Fibroblast of skin of scalp (primary cell): ENCODE results near the gene ZNF682.
"Not testable (repeated sequence)": the region's sequence is repeated elsewhere in the genome, so short reads cannot be mapped to it uniquely, and the experiment has no call there.

ENCODE experiments used
- DNase-seq: peaks from one replicate; pipeline ENCODE4 v3.0.0-alpha.2; 2013

ZNF682 gene

DNA sequence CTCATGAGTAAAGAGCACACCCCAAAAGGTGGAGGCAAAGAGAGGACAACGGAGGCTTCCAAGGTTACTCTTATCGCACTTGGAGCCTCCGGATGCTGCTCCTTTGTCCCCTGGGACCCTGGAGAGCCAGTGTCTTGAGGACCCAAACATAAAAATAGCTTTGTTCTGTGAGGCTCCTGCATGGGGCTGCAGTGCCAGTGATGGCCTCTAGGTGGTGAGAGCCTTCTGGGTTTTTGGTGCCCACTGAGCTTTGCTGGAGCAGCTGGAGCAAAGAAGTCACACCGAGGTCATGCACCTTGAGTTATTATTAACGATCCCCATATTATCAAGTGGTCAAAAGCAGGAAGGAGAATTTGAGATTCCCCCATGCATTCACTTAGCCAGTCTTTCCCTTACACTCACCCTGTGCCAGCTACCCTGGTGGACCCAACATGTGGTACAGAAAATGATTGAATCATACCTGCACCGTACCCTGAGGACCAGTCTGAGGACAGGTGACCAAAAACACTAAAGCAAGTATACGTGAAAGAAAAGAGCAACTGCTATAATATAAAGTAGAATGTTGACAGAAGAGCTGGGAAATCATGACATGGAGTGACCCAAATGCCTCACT lies 41.5 kb downstream of the ZNF682 start:
- DNase-seq, result no peak

DNA sequence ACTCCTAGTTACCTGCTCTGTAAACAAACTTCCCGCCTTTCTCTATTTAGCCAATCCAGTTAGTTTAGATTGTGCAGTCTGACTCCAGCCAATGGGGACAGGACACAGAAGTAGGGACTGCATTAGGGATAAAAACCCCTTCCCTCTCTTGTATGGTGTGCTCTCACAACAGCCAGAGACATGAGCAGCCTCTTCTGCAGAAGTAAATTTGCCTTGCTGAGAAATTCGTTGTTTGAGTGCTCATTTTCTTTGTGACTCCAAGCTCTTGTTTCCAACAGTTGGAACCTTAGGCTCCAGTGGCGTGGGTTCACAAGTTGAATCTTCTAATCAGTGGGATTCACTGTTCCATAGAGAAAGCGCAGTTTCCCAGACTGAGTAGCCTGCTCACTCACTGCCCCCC lies 72.4 kb downstream of the ZNF682 start:
- DNase-seq, result no peak

DNA sequence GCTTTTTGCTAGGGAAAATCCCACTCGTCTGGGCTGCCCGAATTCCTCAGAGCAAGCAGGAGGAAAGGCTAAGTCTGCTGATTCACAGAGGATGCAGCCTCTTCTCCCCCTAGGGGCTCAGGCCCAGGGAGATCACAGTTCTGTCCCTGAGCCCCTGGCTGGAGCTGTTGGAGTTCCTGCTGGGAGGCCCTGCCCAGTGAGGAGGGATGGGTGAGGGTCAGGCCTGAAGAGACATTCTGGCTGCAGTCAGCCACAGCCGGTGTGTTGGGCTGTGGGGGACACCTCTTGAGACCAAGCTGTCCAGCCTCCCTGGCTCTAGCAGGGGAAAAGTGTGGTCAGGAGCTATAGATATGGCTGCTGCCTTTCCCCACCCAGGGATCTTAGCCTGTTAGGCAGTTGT lies 73.2 kb downstream of the ZNF682 start:
- DNase-seq, result not testable (repeated sequence)

DNA sequence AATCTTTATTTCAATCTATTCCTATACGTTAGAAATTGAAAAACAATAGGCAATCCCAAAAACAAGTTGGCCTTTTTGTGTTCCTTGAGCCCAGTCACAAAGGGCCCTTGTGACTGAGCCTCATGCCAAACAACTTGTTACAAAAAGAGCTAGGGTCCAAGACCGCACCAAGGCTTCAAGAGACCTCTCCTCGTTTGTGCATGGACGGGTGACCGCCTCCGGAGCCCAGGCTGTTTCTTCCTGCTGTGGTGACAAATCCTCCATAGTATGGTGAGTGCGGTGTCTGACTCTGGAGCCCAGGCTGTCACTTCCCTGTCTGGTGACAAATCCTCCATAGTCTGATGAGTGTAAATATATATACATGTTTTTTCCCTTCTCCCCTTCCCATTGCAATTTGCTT lies 74.9 kb downstream of the ZNF682 start:
- no peak for DNase-seq

DNA sequence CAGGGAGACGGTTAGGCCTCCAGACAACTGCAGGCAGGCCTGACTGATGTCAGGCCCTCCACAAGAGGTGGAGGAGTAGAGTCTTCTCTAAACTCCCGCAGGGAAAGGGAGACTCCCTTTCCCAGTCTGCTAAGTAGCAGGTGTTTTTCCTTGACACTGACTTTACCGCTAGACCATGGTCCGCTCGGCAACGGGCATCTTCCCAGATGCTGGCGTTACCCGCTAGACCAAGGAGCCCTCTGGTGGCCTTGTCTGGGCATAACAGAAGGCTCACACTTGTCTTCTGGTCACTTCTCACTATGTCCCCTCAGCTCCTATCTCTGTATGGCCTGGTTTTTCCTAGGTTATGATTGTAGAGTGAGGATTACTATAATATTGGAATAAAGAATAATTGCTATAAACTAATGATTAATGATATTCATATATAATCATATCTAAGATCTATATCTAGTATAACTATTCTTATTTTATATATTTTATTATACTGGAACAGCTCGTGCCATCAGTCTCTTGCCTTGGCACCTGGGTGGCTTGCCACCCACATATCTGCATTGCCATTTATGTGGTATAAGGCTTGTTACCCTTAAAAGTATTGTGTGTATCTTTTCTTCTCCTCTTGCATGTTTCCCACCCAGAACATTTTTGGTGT lies 80.0 kb downstream of the ZNF682 start:
- peak; percentile 48 for DNase-seq

DNA sequence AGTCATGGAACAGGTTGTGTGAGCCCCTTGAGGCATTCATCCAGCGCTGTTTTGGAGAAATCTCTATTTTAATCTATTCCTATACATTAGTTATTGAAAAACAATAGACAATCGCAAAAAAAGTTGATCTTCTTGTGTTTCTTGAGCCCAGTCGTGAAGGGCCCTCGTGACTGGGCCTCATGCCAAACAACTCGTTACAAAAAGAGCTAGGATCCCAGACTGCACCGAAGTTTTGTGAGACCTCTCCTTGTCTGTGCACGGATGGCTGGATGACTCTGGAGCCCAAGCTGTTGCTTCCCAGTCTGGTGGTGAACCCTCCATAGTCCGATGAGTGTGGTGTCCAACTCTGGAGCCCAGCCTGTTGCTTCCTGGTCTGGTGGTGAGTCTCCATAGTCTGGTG lies 81.5 kb downstream of the ZNF682 start:
- DNase-seq, result not testable (repeated sequence)

DNA sequence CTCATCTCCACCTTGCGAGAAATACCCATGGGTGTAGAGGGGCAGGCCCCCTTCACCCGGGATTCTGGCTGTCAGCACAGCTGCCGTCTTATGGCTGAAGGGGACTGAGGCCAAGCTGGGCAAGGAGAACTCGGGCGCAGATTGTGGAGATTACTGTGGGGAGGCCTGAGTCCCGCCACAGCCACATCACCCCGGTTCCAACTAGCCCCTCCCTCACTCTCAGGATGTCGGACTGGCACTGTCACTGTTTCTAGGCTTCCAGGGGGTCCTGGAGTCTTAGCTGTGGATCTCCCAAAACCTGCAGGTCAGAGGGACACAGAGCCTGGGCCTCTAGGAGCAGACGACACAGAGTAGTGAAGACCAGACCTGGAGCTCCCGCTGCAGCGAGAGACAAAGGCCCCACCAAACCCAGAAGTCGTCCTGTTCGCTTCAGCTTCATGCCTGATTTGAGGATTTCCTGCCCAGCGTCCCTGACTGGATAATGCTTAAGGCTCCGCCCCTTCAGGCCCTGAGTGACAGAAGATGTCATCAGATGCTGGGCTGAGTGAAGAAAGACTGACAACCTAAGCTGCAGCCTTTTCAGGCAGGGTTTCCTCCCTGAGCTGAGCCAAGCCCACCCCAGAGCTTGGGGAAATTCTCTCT lies 82.8 kb downstream of the ZNF682 start:
- DNase-seq, result no peak

DNA sequence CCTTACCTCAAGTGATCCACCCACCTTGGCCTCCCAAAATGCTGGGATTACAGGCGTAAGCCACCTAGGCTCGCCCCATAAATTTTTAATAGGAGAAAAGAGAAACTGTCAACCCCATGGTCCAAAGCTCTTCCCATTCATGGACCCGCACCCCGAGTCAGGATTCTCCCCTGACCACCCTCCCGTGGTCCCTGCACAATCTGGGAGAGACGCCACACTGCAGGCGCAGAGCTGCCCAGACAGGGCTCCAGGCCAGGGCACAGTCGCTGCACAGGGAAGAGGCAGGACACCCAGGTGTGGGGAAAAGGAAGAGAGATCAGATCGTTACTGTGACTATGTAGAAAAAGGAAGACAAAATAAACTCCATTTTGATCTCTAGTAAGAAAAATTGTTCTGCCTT lies 84.1 kb downstream of the ZNF682 start:
- no peak for DNase-seq
